T-helper 9 cell (primary cell): ENCODE results near the gene SLC9C1.

Source experiments
- DNase-seq: peaks from one replicate; pipeline ENCODE4 v3.0.0-alpha.2; 2020
- total RNA-seq, 2 donors: gene quantifications; one replicate each; lab custom pipeline; 2026; lab: John Stamatoyannopoulos, UW

The SLC9C1 gene
- 0 reads per million in 2 donors for total RNA-seq

DNA sequence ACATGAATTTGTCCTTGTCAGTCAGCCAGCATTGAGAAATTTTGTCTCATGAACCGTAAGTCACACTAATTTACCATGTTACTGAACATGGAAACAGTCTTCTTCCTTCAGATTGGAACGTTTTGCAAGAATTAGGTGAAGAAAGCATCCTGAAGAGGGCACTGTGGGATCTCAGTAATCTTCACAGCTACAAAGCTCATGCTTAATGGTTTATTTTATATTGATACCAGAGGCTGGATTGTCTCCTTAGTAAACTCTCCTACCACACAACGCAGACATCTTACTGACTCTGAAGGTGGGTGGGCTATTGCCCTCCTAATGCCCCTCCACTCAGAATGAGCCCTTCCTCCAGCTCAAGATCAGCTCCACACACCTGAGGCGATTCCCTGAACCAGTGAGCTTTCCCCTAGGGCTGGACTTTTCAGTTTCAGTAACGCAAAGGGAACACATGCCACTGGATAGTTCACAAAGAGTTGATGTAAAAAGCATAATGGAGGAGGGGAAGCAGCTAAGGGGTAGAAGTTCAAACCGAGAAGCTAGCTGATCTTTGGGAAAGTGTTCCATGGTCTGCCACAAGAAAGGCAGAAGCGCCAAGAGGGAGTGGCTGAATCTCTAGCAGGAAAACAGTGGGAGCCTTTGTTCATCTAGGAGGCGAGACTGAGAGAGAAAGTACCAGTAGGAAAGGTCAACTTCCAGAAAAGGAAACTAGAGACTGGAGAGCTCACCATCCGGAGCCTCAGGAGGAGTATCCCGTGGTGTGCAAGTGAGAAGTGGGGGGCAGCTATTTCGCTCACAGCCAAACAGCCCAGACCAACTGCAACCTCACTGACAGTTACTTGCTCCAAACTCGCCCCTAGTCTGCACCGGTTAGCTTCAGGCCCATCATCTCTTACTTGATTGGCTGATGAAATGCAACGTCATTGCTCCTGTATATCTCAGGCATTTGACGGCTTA lies at the start of gene SLC9C1:
TSS of gene SLC9C1 (minus strand) at position 849 of the 954 bp plus-strand sequence. CDS start 7,425 bp downstream, outside the sequence.
- DNase-seq: no peak

DNA sequence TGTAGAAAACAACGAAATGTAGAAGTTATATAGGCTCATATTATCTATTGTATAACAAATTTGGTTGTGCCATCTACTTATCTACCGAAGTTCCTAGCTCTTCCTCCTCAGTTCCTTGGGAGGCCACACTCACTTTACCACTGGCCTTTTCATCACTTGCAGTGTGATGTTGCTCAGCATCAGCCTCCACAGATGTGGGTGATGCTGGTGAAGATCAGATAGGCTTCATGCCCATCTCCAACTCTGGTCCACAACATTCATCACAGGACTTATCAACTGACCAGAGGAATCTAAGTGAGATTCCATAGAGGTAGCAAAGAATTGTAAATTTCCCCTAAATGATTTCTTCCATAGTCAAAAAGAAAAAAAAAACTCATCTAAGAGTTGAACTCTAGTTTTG lies 47.4 kb upstream of the SLC9C1 start:
- no peak for DNase-seq

DNA sequence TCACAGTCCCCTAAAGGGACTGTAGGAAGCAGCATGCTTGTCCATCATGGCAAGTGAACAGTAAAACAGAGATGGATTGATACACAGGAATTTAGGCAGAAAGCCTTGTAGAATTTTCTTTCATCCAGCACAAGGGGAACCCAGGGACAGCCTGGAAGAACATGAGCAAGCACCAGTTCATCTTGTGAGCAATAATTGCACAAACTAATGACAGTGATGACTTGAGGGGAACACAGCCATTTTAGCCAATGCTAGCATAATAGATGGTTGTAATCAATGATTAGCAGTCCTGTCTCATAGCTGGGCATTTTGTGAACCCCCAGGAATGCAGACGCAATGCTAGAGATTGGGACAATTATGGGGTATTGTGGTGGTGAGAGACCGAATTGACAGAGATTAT lies 45.6 kb upstream of the SLC9C1 start:
- no peak for DNase-seq

DNA sequence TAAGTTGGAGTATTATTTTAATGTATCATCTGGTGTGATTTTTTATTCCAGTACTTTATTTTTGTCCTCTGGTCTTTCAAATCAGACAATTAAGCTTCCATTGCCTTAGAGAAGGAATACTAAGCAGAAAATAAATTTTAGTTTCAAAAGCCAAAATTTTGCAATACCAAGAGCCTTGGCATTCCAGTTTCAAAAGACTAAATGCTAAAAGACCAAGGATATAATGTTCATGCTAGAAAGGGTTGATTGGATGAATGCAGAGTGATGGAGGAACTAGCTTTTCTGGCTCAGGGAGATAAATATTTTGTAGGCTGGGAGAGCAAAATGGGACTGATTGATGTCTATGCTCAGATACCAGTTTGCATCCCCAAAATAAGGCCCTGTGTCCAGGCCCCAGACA lies 45.1 kb upstream of the SLC9C1 start:
- DNase-seq: no peak

DNA sequence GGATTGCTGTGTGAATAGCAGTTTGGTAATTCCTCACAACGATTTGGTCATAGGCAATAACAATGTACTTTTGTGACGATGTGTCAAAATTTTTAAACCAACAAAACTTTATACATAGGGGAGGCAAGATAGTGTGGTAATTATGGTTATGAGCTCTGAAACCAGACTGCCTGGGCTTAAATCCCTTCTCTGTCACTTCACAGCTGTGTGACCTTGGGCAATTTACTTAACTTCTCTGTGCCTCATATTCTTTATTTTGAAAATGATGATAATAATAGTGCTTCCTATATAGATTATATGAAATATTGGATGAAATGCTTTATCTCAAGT lies 44.7 kb upstream of the SLC9C1 start:
- no peak for DNase-seq

DNA sequence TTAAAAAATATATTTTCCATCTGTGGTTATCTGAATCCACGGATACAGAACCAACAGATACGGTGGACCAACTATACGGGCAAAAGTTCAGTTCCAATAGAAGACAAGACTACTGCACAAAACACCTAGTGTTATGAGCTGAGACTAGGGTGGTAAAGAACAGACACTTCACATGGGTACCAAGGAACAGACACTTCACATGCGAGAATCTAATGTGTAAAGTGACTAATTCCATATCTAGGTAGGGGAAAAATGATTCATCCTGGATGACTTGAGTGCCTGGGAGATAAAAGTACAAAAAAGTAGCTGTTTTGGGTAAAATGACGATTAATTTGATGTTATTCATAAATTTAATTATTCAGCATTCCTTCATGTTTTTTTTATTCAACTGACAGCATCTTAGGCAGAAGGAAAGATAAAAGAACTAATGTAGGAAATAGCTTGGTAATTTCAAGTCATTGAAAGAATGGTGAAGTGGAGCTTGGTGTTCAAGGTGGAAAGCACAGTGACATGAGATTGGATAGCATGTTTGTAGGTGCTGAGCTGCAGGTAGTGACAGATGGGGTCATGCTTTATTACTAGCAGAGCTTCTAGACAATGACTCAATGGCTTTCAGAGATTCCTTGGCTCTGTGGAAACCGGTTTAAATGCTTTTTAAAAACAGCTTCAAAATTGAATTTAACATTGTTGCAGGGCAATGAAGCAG lies 44.2 kb upstream of the SLC9C1 start:
- no peak for DNase-seq

DNA sequence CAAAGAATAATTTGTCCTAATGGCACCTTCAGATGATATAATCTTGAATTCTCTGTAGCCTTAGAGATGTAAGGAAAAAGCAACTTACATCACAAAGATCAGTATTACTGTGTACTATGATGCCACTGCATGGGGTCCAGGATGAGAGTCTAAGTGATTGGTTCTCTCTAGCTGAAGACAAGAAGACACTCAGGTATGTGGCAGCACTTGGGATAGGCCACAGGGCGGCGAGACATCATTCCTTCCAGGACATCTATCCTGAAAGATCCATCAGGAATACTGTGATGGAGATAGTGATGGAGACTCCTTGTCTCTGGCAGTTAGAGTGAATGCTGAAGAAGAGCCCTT lies 41.4 kb upstream of the SLC9C1 start:
- no peak for DNase-seq

DNA sequence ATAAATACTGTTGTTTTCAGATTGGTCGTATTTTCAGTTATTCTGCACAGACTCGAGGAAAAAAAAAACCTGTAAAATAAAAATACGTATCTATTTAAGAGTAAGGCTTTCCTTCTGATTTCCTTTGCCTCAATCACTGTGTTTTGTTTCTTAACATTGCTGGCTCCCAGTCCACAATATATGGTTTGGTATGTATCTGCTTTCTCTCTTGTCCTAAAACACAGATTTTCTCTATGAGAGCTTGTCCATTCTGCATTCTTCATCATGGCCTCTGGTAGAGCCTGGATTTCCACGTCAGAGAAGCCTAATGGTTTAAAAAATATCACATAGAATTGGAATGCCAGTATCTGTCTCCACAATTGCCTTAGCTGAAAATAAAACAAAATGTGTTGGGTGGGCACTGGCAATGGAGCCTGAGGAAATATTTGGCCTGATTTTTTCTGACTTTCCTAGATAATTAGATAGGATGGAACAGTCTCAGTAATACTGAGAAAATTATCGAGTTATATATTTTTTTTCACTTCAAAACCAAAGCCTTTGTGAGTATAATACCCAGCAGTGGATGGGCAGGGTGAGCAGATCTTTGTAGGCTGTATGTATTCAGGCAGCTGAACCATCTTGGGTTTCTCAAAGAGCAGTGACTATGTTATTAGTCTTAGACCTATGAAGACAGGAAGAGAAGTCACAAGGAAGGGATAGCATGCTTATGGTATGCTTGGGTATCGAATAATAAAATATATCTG lies 40.8 kb upstream of the SLC9C1 start:
- DNase-seq: no peak

DNA sequence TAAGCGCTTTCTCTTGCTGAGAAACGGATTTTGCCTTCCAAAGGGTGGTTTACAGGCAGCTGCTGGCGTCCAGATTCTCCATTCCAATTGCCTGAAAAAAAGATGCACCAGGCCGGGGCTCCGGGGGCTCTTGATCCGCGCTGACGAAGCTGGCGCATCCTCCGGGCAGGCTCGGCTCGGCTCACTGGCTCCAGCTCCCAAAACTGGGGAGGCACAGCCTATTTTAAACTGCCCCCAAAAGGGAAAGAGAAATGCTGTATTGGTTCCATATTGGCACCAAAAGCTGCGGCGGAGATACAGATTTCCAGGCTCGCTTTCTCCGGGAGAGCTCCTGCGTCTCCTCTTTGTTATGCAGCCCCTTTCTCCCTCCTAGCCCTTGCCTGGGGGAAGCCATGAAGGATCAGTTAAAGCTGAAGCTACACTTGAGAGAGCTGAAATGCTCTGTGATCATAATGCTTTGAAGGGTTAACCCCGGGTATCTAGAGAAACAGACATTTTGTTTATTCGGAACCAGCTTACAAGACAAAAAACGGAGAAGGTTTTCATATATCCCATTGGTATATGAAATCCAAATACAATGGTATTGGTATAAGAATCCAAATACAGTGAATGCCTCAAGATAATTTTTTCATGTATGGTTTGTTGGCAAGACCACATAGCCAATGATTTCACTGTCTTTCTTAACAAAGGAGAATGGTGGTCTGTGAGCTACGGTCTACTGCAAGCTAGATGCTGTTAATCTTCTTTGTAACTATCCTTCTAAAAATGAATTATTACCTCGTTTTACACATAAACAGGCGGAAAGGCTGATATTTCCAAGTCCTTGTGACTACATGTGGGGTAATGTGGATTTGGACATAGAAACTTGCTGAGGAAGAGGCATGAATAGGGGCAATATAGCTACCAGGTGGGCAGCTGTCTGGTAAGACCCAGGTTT lies 39.6 kb upstream of the SLC9C1 start:
- no peak for DNase-seq

DNA sequence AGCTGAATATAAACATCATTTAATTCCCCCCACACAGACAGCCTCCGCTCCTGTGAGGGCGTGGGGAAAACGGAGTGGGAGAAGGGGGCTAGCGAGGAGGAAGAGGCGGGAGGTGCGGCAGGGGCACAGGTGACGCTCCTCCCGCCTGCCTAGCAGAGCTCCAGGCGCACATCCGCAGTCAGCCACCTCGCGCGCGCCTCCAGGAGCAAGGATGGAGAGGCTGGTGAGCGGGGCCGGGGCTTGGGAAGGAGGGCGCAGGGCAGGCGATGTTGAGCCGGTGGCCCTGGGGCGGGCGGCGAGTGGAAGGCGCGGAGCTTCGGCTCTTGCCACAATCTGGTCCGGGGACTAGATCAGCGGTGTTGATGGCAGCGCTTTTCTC lies 39.0 kb upstream of the SLC9C1 start, which contains the start of gene CD200:
TSS of gene CD200 (plus strand) at position 155 of the 379 bp plus-strand sequence. CDS start at position 212, 57 bp downstream.
- peak; percentile 34 for DNase-seq

DNA sequence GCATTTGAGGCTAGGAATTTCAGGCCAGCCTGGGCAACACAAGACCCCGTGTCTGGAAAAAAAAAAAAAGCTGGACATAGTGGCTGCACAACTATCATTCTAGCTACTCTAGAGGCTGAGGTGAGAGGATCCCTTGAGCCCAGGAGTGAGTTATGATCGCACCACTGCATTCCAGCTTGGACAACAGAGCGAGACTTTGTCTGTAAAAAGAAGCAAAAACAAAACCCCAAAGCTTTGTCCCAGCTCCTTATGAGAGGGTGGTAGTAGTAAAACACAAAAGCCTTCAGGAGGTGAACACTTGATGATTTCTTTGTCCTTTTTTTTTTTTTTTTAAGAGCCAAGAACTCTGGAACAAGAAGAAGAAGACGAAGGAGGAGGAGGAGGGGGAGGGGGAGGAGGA lies 37.8 kb upstream of the SLC9C1 start:
- no peak for DNase-seq

DNA sequence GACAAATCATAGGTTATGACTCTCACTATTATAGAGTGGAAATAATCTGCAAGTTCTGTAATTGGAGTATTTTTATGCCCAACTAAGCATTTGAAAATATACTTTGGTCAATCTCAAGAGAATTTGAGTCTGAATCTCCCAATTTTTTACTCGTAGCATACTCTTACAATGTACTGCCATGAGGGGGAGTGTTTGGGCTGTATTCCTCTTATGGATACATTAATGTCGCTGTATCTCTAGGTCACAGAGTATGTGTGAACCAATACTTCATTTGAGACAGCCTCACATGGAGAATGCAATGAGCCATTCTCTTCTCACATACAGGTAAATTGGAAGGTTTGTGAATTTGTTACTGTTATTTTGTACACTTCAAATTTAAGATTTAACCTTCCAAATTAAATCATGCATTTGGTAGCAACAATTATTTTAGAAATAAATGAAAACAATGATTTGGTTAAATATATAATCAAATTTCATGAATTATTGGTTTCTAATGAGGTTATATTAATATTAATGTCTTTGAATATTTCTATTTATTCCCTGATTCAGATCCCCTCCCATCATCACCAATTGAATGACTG lies 33.4 kb upstream of the SLC9C1 start:
- DNase-seq: no peak

DNA sequence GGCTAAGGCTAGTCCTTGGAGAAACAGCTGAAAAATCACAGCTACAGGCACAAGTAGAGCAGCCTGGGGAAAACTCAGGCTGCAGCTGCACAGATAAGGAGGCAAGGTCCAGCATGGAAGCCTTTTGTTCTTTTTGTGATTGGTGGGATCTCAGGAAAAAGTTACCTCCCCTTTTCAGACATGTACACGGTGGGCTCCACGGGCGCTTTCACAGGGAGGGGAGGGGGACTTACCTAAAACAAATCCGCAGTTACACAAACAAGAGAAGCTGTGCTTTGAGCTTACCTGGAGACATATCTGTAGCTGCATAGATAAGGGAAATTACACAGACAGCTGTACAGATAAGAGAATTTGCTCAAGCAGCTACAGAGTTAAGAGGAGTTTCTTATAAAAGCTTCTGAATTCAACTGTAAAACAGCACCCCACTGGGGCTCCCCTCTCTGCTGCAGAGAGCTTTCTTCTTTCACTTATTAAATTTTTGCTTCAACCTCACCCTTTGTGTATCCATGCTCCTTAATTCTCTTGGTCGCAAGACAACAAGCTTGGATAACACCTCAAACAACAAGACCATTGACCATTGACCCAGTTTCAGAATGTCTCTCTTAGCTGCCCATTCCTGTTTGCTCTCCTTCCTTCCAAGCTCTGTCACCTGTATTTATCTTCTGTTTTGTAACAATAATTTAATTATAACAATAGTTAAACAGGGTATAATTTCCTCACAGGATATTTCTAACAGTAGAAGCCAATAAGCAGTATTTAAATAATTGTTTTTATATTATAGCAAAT lies 28.0 kb upstream of the SLC9C1 start:
- DNase-seq: no peak

DNA sequence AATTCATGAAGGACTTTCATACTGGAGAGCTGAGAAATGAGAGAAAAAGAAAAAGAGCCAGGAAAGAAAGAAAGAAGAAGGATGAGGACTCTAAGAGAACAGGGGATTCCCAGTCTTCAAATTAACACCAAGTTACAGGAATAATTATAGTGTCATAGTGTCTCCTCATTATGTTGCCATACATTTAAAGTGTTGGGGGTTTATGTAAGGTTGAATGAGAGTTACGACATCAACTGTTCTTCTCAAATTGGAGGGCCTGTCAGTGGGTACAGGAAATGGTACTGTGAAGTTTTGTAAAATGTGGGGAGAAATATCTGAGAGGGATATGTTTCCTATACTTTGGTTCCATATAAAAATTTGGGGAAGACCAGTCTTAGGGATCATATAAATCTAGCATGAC lies 26.7 kb upstream of the SLC9C1 start:
- no peak for DNase-seq

DNA sequence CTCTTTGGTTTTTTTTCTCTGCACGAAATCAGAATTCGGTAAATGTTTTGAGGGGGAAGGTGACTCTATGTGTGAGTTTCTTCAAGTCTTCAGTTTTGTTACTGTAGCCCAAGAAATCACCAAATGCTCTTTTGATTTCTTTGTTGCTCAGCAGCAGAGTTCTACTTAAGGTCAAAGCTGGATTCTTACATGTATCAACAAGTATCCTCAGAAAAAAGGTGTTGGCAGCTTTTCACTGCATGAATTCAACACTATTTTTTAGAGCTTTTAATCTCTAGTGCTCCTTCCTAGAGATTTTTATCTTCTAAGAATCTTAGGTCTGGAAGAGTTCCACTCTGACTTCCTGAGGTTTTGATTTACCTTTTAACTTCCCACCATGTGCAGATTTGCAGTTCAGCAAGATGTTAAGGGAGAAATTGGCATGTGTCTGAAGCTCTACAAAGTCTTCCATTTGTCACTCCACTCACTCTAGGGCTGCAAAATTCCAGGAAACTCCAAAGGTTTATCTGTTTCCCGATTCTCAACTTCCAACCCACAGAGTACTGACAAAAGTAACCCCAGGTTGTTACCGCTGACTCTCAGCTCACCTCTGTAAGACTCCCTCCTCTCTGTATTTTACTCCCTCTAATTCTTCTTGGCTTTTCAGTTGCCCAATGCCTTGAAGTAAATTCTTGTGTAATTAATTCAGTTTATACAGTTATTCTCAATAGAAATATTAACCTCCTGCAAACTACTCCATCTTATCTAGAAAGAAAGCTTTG lies 25.7 kb upstream of the SLC9C1 start:
- DNase-seq: no peak

DNA sequence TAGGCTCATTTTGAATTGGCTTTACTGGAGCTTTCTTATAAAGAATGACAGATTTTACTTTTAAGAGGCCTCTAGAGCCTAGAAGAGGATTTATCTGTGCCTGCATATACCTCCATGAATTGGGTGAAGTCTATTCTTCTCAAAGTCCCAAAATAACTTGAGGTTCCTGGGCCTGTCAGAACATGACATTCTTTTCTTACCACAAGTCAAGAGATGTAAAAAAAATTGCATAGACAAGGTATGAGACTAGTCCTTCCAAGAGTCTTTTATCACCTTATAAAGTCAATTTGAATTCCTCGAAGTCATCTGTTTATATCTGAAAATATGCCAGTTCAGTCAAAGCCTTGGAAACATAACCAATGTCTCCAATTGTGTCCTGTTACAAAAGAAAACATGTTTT lies 21.8 kb upstream of the SLC9C1 start:
- no peak for DNase-seq

DNA sequence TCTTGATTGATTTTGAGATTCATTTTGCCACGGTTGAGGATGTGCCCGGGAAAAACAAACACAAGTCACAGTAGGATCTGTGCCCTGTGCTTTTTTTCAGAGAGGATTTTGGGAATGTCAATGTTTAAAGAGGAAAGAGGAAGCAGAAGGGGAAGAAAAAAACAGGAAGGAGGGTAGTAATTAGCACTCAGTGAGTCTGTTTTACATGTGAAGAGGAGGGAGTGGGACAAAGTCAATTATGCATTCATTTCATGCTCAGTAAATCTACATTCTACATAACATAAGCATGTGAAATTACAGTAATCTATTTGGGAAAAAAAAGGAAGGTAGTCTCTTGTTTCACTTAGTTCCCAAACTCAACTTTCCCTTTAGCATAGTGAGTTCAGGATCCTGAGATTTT lies 20.6 kb upstream of the SLC9C1 start:
- no peak for DNase-seq

DNA sequence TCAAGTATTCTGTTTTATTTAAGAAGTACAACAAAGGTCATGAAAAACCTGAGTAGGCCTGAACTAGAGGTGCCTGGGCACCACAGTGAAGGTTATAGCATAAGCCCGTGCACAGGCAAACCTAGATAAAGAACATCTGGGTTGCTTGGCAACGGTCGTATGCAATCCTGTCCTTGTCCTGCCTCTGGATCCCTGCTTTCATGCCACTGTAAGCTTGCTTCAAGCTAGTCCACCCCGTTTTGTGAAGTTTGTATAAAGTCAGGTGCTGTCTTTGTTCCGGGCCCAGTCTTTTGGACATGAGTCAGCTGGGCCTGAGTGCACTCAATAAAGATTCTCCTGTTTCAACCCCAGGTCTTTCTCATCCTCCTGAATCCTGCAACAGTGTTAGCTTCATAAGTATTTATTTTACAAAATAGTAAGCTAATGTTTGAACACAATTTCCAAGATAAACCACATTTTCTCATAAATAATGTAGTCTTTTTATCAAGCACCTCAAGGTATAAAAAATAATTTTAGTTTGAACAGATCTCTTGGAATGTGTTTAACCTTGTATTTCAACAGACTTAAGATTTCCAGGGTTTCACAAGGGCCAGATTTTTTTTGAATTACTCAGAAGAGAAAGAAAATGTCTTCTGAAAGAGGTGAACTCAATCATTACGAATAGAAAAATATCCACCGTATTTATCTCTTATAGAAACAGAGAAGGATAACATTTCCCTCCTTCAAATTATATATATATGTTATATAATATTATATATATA lies 14.3 kb upstream of the SLC9C1 start:
- DNase-seq: no peak

DNA sequence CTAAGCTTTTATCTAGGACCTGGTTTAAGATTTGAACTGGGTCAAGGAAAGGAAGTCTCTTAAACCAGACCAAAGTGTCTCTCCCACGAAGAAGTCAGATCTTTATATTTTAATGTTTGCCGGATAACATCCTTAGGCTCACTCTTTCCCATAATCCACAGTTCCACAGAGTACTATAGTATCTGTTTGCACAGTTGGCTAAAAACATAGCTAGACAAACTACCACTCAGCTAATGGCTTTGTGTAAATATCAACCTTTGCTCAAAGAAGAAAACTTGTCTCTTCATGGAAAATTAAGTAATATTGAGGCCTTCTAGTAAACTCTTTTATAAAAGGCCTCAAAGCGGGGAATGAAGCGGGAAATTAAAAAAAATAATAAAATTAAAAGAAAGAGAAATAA lies 13.5 kb upstream of the SLC9C1 start:
- DNase-seq: no peak

DNA sequence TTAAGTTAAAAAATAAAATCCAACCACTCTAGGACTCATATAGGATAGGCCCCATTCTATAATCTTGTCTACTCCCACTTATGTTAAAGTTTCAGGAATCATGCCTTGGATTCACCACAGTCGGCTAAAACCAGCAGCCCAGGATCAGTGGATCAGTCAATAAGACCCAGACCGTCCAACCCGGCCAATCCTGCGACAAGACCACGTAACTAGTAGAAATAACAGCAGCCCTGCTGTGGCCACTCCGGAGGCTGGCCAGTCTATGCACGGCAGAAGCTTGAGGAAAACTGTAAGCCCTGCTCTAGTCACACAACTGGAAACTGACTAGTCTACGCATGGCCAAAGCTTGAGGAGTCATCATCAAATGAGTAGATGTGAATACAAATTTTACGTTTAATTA lies 12.8 kb upstream of the SLC9C1 start:
- DNase-seq: no peak
